Mesenchymal stem cell (in vitro differentiated cells and primary cell): ENCODE data around the gene ZNF319.

ENCODE experiments used
- DNase-seq: peaks from one replicate; pipeline ENCODE4 v3.0.0-alpha.2; 2013
- H2AFZ ChIP-seq: one replicate; pipeline ENCODE4 v1.6.1; 2013; ENCODE audit warnings: low read depth, mild to moderate bottlenecking, control low read depth, inconsistent platforms, low read length, moderate library complexity
- H2AK5ac ChIP-seq: 2 replicates; pipeline ENCODE4 v1.6.1; 2013; ENCODE audit warnings: low read length, moderate library complexity, mild to moderate bottlenecking, inconsistent platforms; ENCODE audit not compliant: severe bottlenecking
- H2BK120ac ChIP-seq: one replicate; pipeline ENCODE4 v1.6.1; 2013; ENCODE audit warnings: low read depth, mild to moderate bottlenecking, inconsistent platforms, low read length, moderate library complexity
- H2BK12ac ChIP-seq, 2 experiments: one replicate each; pipeline ENCODE4 v1.6.1; 2013; ENCODE audit warnings: inconsistent platforms in 2 of 2, low read length in 2 of 2, mild to moderate bottlenecking in 2 of 2, moderate library complexity in 2 of 2, control low read depth in 1 of 2
- H2BK15ac ChIP-seq: one replicate; pipeline ENCODE4 v1.6.1; 2013; ENCODE audit warnings: mild to moderate bottlenecking, low read depth, inconsistent platforms; ENCODE audit not compliant: poor library complexity, severe bottlenecking
- H2BK5ac ChIP-seq: 2 replicates; pipeline ENCODE4 v1.6.1; 2013; ENCODE audit warnings: low read depth, mild to moderate bottlenecking, low read length, control low read depth, inconsistent platforms; ENCODE audit not compliant: poor library complexity, severe bottlenecking
- H3K14ac ChIP-seq, 2 experiments: one replicate each; pipeline ENCODE4 v1.6.1; 2013; ENCODE audit warnings: inconsistent platforms in 2 of 2, low read length in 2 of 2, control low read depth in 1 of 2, mild to moderate bottlenecking in 1 of 2, moderate library complexity in 1 of 2
- H3K18ac ChIP-seq, 2 experiments: one replicate each; pipeline ENCODE4 v1.6.1; 2013; ENCODE audit warnings: inconsistent platforms in 2 of 2, low read length in 2 of 2, control low read depth in 1 of 2, low read depth in 1 of 2, mild to moderate bottlenecking in 1 of 2
- H3K23ac ChIP-seq, 2 experiments: one replicate each; pipeline ENCODE4 v1.6.1; 2013; ENCODE audit warnings: inconsistent platforms in 2 of 2, low read length in 2 of 2, mild to moderate bottlenecking in 2 of 2, moderate library complexity in 2 of 2, control low read depth in 1 of 2
- H3K27ac ChIP-seq: 2 replicates; pipeline ENCODE4 v1.5.1; 2013; ENCODE audit warnings: mild to moderate bottlenecking, moderate library complexity, low read length, control low read depth, inconsistent platforms; ENCODE audit not compliant: poor library complexity, severe bottlenecking
- H3K27me3 ChIP-seq, 2 experiments: 2 replicates each; pipeline versions ENCODE4 v1.6.1 to v1.7.0; 2013; ENCODE audit warnings: low read length in 2 of 2, mild to moderate bottlenecking in 2 of 2, moderate library complexity in 2 of 2, control low read depth in 1 of 2, inconsistent platforms in 1 of 2; ENCODE audit not compliant: control insufficient read depth in 1 of 2, insufficient read depth in 1 of 2
- H3K36me3 ChIP-seq, 2 experiments: 2 replicates each; pipeline versions ENCODE4 v1.6.1 to v1.7.0; 2013; ENCODE audit warnings: low read length in 2 of 2, control low read depth in 1 of 2, inconsistent platforms in 1 of 2, low read depth in 1 of 2, mild to moderate bottlenecking in 1 of 2; ENCODE audit not compliant: insufficient read depth in 2 of 2, control insufficient read depth in 1 of 2
- H3K4ac ChIP-seq, 2 experiments: one replicate each; pipeline ENCODE4 v1.6.1; 2013; ENCODE audit warnings: inconsistent platforms in 2 of 2, low read length in 2 of 2, mild to moderate bottlenecking in 2 of 2, moderate library complexity in 2 of 2, control low read depth in 1 of 2, low read depth in 1 of 2
- H3K4me1 ChIP-seq: 2 replicates; pipeline ENCODE4 v1.6.1; 2013; ENCODE audit warnings: low read depth, low read length, control low read depth; ENCODE audit not compliant: control insufficient read depth, insufficient read depth
- H3K4me2 ChIP-seq: 2 replicates; pipeline ENCODE4 v1.6.1; 2013; ENCODE audit warnings: low read length, mild to moderate bottlenecking, inconsistent platforms; ENCODE audit not compliant: poor library complexity, severe bottlenecking
- H3K4me3 ChIP-seq, 2 experiments: 2 replicates each; pipeline versions ENCODE4 v1.5.1 to v1.7.0; 2013; ENCODE audit warnings: low read length in 2 of 2, mild to moderate bottlenecking in 2 of 2, control low read depth in 1 of 2, low read depth in 1 of 2; ENCODE audit not compliant: insufficient read depth in 1 of 2
- H3K79me1 ChIP-seq: replicated peaks from 2 replicates; pipeline ENCODE4 v1.6.1; 2013; ENCODE audit warnings: mild to moderate bottlenecking, control low read depth, low read length, inconsistent platforms; ENCODE audit not compliant: poor library complexity, severe bottlenecking
- H3K9ac ChIP-seq: 2 replicates; pipeline ENCODE4 v1.7.0; 2013; ENCODE audit warnings: mild to moderate bottlenecking, low read length, moderate library complexity
- H3K9me3 ChIP-seq: 2 replicates; pipeline ENCODE4 v1.7.0; 2013; ENCODE audit warnings: mild to moderate bottlenecking, low read length; ENCODE audit not compliant: control insufficient read depth
- H4K8ac ChIP-seq: one replicate; pipeline ENCODE4 v1.6.1; 2013; ENCODE audit warnings: inconsistent platforms, mild to moderate bottlenecking, low read length, moderate library complexity
- H4K91ac ChIP-seq: one replicate; pipeline ENCODE4 v1.6.1; 2013; ENCODE audit warnings: mild to moderate bottlenecking, low read length, inconsistent platforms
- WGBS: methylation state at CpG from one replicate; pipeline ENCODE4 v1.1.7; 2013; ENCODE audit warnings: mixed read lengths; 5-methylcytosine and 5-hydroxymethylcytosine counted together

ZNF319 gene

GRCh38 chr16:57991551-57992059 lies 8.9 kb downstream of the ZNF319 start:
- Histone ChIP-seq H2BK12ac (no peak overlapping the region), H2BK5ac (no peak overlapping the region)

GRCh38 chr16:57988929-57989328 lies 11.5 kb downstream of the ZNF319 start:
- H3K79me1 ChIP-seq = peaks cover 7% of the 10 kb centered on the region
- no peak overlapping the region for H3K14ac ChIP-seq
- peaks cover 24% of the 10 kb centered on the region for H3K4me1 ChIP-seq
- whole genome bisulfite sequencing = 96% methylated on average over 1 of the region's 1 CpG
- no peak overlapping the region for H3K27ac ChIP-seq
- H2AK5ac ChIP-seq = no peak overlapping the region
- H3K4me3 ChIP-seq = no peak overlapping the region
- no peak overlapping the region for H3K4ac ChIP-seq
- no peak overlapping the region for H2BK15ac ChIP-seq
- no peak overlapping the region for H2AFZ ChIP-seq
- H4K91ac ChIP-seq = no peak overlapping the region
- no peak overlapping the region for H2BK12ac ChIP-seq
- H4K8ac ChIP-seq = no peak overlapping the region
- no peak overlapping the region for H3K18ac ChIP-seq
- H3K27me3 ChIP-seq = peaks cover 27 to 72% of the 10 kb centered on the region in 2 experiments
- no peak for DNase-seq
- no peaks in the 10 kb centered on the region for H3K9me3 ChIP-seq
- H3K4me2 ChIP-seq = no peak overlapping the region
- no peak overlapping the region for H3K9ac ChIP-seq
- H2BK120ac ChIP-seq = no peak overlapping the region
- no peak overlapping the region for H3K23ac ChIP-seq
- no peak overlapping the region for H2BK5ac ChIP-seq
- peaks cover 3 to 13% of the 10 kb centered on the region in 2 experiments for H3K36me3 ChIP-seq

More at GRCh38 chr16:57991551-57992059, 8.9 kb downstream of the ZNF319 start:
- Histone ChIP-seq H3K4ac (no peak overlapping the region), H3K23ac (no peak overlapping the region), H3K4me2 (no peak overlapping the region), H3K14ac (no peak overlapping the region), H4K8ac (no peak overlapping the region), H3K36me3 (peaks cover 29 to 38% of the 10 kb centered on the region in 2 experiments), H3K18ac (no peak overlapping the region), H4K91ac (no peak overlapping the region), H3K4me3 (no peak overlapping the region), H3K79me1 (peaks cover 28% of the 10 kb centered on the region), H3K9ac (no peak overlapping the region), H3K4me1 (peaks cover 14% of the 10 kb centered on the region), H2AFZ (no peak overlapping the region), H3K27ac (no peak overlapping the region), H2BK120ac (no peak overlapping the region), H3K27me3 (peaks cover 12 to 46% of the 10 kb centered on the region in 2 experiments), H3K9me3 (no peaks in the 10 kb centered on the region), H2BK15ac (no peak overlapping the region), H2AK5ac (no peak overlapping the region)
- DNase-seq = no peak
- 88% methylated on average over 11 of the region's 11 CpGs for WGBS

- no peak overlapping the region for H2BK12ac ChIP-seq
- H3K79me1 ChIP-seq = no peaks in the 10 kb centered on the region
- no peak overlapping the region for H2BK5ac ChIP-seq
- no peak overlapping the region for H2AFZ ChIP-seq
- WGBS = 98% methylated on average over 7 of the region's 8 CpGs
- H4K8ac ChIP-seq = no peak overlapping the region
- H3K14ac ChIP-seq = no peak overlapping the region
- no peak for DNase-seq
- no peak overlapping the region for H3K9ac ChIP-seq
- no peak overlapping the region for H3K4me2 ChIP-seq
- peaks cover 27 to 80% of the 10 kb centered on the region in 2 experiments for H3K27me3 ChIP-seq
- H3K18ac ChIP-seq = no peak overlapping the region
- peak overlapping the region; percentile 2 for H2BK15ac ChIP-seq
- no peak overlapping the region for H3K4me3 ChIP-seq
- no peak overlapping the region for H3K23ac ChIP-seq
- no peaks in the 10 kb centered on the region for H3K9me3 ChIP-seq
- H3K4ac ChIP-seq = no peak overlapping the region
- H4K91ac ChIP-seq = no peak overlapping the region
- H3K4me1 ChIP-seq = peaks cover 17% of the 10 kb centered on the region
- H3K27ac ChIP-seq = no peak overlapping the region
- no peak overlapping the region for H2BK120ac ChIP-seq
- H2AK5ac ChIP-seq = no peak overlapping the region
- H3K36me3 ChIP-seq = no peaks in the 10 kb centered on the region
Measured at GRCh38 chr16:57987441-57988177, 12.9 kb downstream of the ZNF319 start.

GRCh38 chr16:57986196-57986595 lies 14.3 kb downstream of the ZNF319 start:
- peaks cover 17% of the 10 kb centered on the region for H3K4me1 ChIP-seq
- no peak overlapping the region for H3K4me3 ChIP-seq
- H2AFZ ChIP-seq = no peak overlapping the region
- no peak overlapping the region for H2BK12ac ChIP-seq
- peaks cover 27 to 84% of the 10 kb centered on the region in 2 experiments for H3K27me3 ChIP-seq
- no peaks in the 10 kb centered on the region for H3K79me1 ChIP-seq
- H4K91ac ChIP-seq = no peak overlapping the region
- no peak overlapping the region for H3K4me2 ChIP-seq
- no peak overlapping the region for H3K18ac ChIP-seq
- H2AK5ac ChIP-seq = no peak overlapping the region
- H3K36me3 ChIP-seq = no peaks in the 10 kb centered on the region
- no peak overlapping the region for H2BK5ac ChIP-seq
- no peak overlapping the region for H4K8ac ChIP-seq
- H3K4ac ChIP-seq = no peak overlapping the region
- no peak overlapping the region for H3K14ac ChIP-seq
- no peak overlapping the region for H2BK120ac ChIP-seq
- WGBS = 53% methylated on average over 7 of the region's 9 CpGs
- H3K9ac ChIP-seq = no peak overlapping the region
- no peak overlapping the region for H3K27ac ChIP-seq
- H3K9me3 ChIP-seq = no peaks in the 10 kb centered on the region
- no peak overlapping the region for H2BK15ac ChIP-seq
- DNase-seq = no peak
- no peak overlapping the region for H3K23ac ChIP-seq
